Measurements from ENCODE around the gene R3HDM2. TPM values are rescaled to one million over a fixed set of nuclear protein-coding genes. Genes with fewer than 3 reads are reported as not detected.

R3HDM2 gene
- total RNA-seq, 1 experiment from 2014 or later, result 45.4 TPM

DNA sequence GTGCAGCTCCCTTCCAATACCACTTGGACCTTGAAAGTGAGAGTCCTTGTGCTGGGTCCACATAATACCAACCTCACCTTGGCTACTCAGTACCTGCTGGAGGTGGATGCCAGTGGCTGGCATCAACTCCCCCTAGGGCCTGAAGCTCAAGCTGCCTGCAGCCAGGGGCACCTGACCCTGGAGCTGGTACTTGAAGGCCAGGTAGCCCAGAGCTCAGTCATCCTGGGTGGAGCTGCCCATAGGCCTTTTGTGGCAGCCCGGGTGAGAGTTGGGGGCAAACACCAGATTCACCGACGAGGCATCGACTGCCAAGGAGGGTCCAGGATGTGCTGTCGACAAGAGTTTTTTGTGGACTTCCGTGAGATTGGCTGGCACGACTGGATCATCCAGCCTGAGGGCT is 18.5 kb upstream of the R3HDM2 start:
- intact Hi-C loops (cut with micrococcal nuclease), result no loop called here
- H3K9me2 ChIP-seq (ENCODE audit: insufficient read depth), result no peaks in the 10 kb centered on the region
- ChIA-PET RAD21 (ENCODE audit: low non-redundant PET in 1 of 2, low total read pairs in 2 of 2, uncharacterized antibody in 2 of 2, unreplicated experiment in 2 of 2) (no interaction called here), POLR2A (no interaction called here), CTCF (no interaction called here)
- no peaks in the 10 kb centered on the region for H3K36me3 ChIP-seq (ENCODE audit: control insufficient read depth in 1 of 2, insufficient read depth in 2 of 2, low read length in 2 of 2)
- no TSS peak for BruUV-seq (replicated peaks)
- H4K20me1 ChIP-seq (ENCODE audit: insufficient read depth), result no peaks in the 10 kb centered on the region
- H2AFZ ChIP-seq (ENCODE audit: low read depth, low read length, poor library complexity, severe bottlenecking), result no peak overlapping the region
- no peak for ATAC-seq
- H3K4me3 ChIP-seq (replicated peaks in 1 of 2; ENCODE audit: low read depth in 1 of 2, low read length in 2 of 2), result no peak overlapping the region
- no peaks in the 10 kb centered on the region for H3K9me3 ChIP-seq (ENCODE audit: control insufficient read depth in 1 of 2, insufficient read depth in 1 of 2, low read depth in 1 of 2, low read length in 2 of 2)
- no peak for DNase-seq (ENCODE audit: low read depth, low spot score)
- TF ChIP-seq, protein P1, sequence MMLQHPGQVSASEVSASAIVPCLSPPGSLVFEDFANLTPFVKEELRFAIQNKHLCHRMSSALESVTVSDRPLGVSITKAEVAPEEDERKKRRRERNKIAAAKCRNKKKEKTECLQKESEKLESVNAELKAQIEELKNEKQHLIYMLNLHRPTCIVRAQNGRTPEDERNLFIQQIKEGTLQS (IDR thresholded peaks at IDR 0.05), result no peak
- TF ChIP-seq, protein P2, sequence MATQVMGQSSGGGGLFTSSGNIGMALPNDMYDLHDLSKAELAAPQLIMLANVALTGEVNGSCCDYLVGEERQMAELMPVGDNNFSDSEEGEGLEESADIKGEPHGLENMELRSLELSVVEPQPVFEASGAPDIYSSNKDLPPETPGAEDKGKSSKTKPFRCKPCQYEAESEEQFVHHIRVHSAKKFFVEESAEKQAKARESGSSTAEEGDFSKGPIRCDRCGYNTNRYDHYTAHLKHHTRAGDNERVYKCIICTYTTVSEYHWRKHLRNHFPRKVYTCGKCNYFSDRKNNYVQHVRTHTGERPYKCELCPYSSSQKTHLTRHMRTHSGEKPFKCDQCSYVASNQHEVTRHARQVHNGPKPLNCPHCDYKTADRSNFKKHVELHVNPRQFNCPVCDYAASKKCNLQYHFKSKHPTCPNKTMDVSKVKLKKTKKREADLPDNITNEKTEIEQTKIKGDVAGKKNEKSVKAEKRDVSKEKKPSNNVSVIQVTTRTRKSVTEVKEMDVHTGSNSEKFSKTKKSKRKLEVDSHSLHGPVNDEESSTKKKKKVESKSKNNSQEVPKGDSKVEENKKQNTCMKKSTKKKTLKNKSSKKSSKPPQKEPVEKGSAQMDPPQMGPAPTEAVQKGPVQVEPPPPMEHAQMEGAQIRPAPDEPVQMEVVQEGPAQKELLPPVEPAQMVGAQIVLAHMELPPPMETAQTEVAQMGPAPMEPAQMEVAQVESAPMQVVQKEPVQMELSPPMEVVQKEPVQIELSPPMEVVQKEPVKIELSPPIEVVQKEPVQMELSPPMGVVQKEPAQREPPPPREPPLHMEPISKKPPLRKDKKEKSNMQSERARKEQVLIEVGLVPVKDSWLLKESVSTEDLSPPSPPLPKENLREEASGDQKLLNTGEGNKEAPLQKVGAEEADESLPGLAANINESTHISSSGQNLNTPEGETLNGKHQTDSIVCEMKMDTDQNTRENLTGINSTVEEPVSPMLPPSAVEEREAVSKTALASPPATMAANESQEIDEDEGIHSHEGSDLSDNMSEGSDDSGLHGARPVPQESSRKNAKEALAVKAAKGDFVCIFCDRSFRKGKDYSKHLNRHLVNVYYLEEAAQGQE (IDR thresholded peaks at IDR 0.05; ENCODE audit: low read depth), result no peak
- TF ChIP-seq, protein P3, sequence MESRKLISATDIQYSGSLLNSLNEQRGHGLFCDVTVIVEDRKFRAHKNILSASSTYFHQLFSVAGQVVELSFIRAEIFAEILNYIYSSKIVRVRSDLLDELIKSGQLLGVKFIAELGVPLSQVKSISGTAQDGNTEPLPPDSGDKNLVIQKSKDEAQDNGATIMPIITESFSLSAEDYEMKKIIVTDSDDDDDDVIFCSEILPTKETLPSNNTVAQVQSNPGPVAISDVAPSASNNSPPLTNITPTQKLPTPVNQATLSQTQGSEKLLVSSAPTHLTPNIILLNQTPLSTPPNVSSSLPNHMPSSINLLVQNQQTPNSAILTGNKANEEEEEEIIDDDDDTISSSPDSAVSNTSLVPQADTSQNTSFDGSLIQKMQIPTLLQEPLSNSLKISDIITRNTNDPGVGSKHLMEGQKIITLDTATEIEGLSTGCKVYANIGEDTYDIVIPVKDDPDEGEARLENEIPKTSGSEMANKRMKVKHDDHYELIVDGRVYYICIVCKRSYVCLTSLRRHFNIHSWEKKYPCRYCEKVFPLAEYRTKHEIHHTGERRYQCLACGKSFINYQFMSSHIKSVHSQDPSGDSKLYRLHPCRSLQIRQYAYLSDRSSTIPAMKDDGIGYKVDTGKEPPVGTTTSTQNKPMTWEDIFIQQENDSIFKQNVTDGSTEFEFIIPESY (IDR thresholded peaks at IDR 0.05; ENCODE audit: extremely low read depth, insufficient replicate concordance, low read length), result no peak
- TF ChIP-seq ELF1 (IDR thresholded peaks at IDR 0.05; ENCODE audit: borderline replicate concordance, low read depth) (no peak), EZH2phosphoT487 (IDR thresholded peaks at IDR 0.05; ENCODE audit: borderline replicate concordance) (no peak), YY1 (IDR thresholded peaks at IDR 0.05; ENCODE audit: extremely low read depth, insufficient replicate concordance, low read depth, low read length) (no peak), POLR2AphosphoS5 (IDR thresholded peaks at IDR 0.05; ENCODE audit: low read depth, low read length) (no peak), CEBPB (IDR thresholded peaks at IDR 0.05; ENCODE audit: low read depth) (no peak), TCF7L2 (IDR thresholded peaks at IDR 0.05; ENCODE audit: borderline replicate concordance, extremely low read depth, insufficient read depth, insufficient read length) (no peak), SRF (IDR thresholded peaks at IDR 0.05; ENCODE audit: low read depth) (no peak), SP1 (IDR thresholded peaks at IDR 0.05; ENCODE audit: low read depth) (no peak), SIN3A (IDR thresholded peaks at IDR 0.05; ENCODE audit: low read depth) (no peak)
- TF ChIP-seq, protein P4, sequence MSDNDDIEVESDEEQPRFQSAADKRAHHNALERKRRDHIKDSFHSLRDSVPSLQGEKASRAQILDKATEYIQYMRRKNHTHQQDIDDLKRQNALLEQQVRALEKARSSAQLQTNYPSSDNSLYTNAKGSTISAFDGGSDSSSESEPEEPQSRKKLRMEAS (IDR thresholded peaks at IDR 0.05), result no peak
- H3K79me2 ChIP-seq (ENCODE audit: insufficient read depth, low read length), result no peaks in the 10 kb centered on the region
- no peaks in the 10 kb centered on the region for H3K27me3 ChIP-seq (ENCODE audit: insufficient read depth, low read length)
- peaks cover 3 to 9% of the 10 kb centered on the region in 2 experiments; a peak in 3 of 4 replicates for H3K4me1 ChIP-seq (ENCODE audit: control insufficient read depth in 1 of 2, insufficient read depth in 2 of 2, low read length in 2 of 2)
- H3K9ac ChIP-seq (ENCODE audit: low read length), result no peak overlapping the region
- H3K27ac ChIP-seq (ENCODE audit: low read depth, low read length), result no peak overlapping the region
- H3K4me2 ChIP-seq (ENCODE audit: low read length), result no peak overlapping the region

All from HCT116 (cell line).